Upper lobe of right lung (tissue), 1 donor: ENCODE results near the gene OIP5. TPM values are rescaled to one million over a fixed set of nuclear protein-coding genes. Genes with fewer than 3 reads are reported as not detected.

Experiments used
- ATAC-seq: fragments of 200-7000 bp; cut with Tn5 transposase; one replicate; pipeline ENCODE4 v1.9.1; 2020; ENCODE audit warnings: mild to moderate bottlenecking, moderate library complexity
- DNase-seq: peaks from one replicate; pipeline ENCODE4 v3.0.0-alpha.2; 2020
- H3K27ac ChIP-seq: fragments of 200-600 bp; one replicate; pipeline ENCODE4 v1.8.0; 2022
- H3K27me3 ChIP-seq: fragments of 200-600 bp; one replicate; pipeline ENCODE4 v1.8.0; 2022; ENCODE audit warnings: mild to moderate bottlenecking
- H3K36me3 ChIP-seq: fragments of 200-600 bp; one replicate; pipeline ENCODE4 v1.8.0; 2022
- H3K4me1 ChIP-seq: fragments of 200-600 bp; one replicate; pipeline ENCODE4 v1.8.0; 2022
- H3K4me3 ChIP-seq: fragments of 200-600 bp; one replicate; pipeline ENCODE4 v1.8.0; 2022; ENCODE audit warnings: mild to moderate bottlenecking
- H3K9me3 ChIP-seq: fragments of 200-600 bp; one replicate; pipeline ENCODE4 v1.8.0; 2022
- CTCF ChIP-seq: fragments of 200-600 bp; IDR thresholded peaks from one replicate; pipeline ENCODE4 v1.8.0; 2022; ENCODE audit warnings: antibody characterized with exemption
- intact Hi-C: fragments of 100-400 bp; cut with DNase I; formaldehyde crosslinking; loops from one replicate; pipeline ENCODE4 v1.11.0; 2022
- total RNA-seq: library from RNA; stranded (reverse); fragmentation: NEBNext Ultra II Directional; extraction: Animal tissue kit (Norgen Biotek cat#: 25700); gene quantifications from one replicate; pipeline ENCODE4 v1.2.1, GENCODE V29; 2021
- donor health status: DM: no; HTN: yes; CAD: no; lungs with severe emphysema.

The OIP5 gene
- total RNA-seq, 1 donor from 2014 or later, result 0.55 TPM

GRCh38 chr15:41347236-41347635 is 14.8 kb upstream of the OIP5 start:
- ATAC-seq (no peak), DNase-seq (no peak)
- intact Hi-C loops, result no loop called here
- Histone ChIP-seq H3K9me3 (no peaks in the 10 kb centered on the region), H3K36me3 (no peaks in the 10 kb centered on the region), H3K27ac (no peak overlapping the region), H3K4me3 (no peak overlapping the region), H3K4me1 (no peaks in the 10 kb centered on the region), H3K27me3 (no peaks in the 10 kb centered on the region)
- no peak for TF ChIP-seq CTCF

- TF ChIP-seq CTCF, result no peak
These were observed 9.1 kb upstream of the OIP5 start for GRCh38 chr15:41341519-41341918.

GRCh38 chr15:41340189-41340695 is 7.9 kb upstream of the OIP5 start:
- Histone ChIP-seq H3K9me3 (no peaks in the 10 kb centered on the region), H3K4me1 (no peaks in the 10 kb centered on the region), H3K27ac (no peak overlapping the region), H3K27me3 (no peaks in the 10 kb centered on the region), H3K36me3 (no peaks in the 10 kb centered on the region), H3K4me3 (no peak overlapping the region)
- TF ChIP-seq CTCF, result no peak
- ATAC-seq (no peak), DNase-seq (no peak)
- intact Hi-C loops, result no loop called here

More at GRCh38 chr15:41341519-41341918, 9.1 kb upstream of the OIP5 start:
- DNase-seq (no peak), ATAC-seq (no peak)
- H3K36me3 ChIP-seq, result no peaks in the 10 kb centered on the region
- H3K27ac ChIP-seq, result no peak overlapping the region
- H3K9me3 ChIP-seq, result no peaks in the 10 kb centered on the region
- no peak overlapping the region for H3K4me3 ChIP-seq
- intact Hi-C loops, result no loop called here
- H3K4me1 ChIP-seq, result no peaks in the 10 kb centered on the region
- no peaks in the 10 kb centered on the region for H3K27me3 ChIP-seq

GRCh38 chr15:41337631-41338522 is 5.5 kb upstream of the OIP5 start:
- no peak for TF ChIP-seq CTCF
- no peaks in the 10 kb centered on the region for H3K36me3 ChIP-seq
- intact Hi-C loops, result no loop called here
- DNase-seq (no peak), ATAC-seq (no peak)
- no peaks in the 10 kb centered on the region for H3K27me3 ChIP-seq
- peaks cover 10% of the 10 kb centered on the region for H3K4me1 ChIP-seq
- H3K27ac ChIP-seq, result no peak overlapping the region
- H3K9me3 ChIP-seq, result no peaks in the 10 kb centered on the region
- no peak overlapping the region for H3K4me3 ChIP-seq

GRCh38 chr15:41337047-41337446 is 4.7 kb upstream of the OIP5 start:
- H3K27ac ChIP-seq, result no peak overlapping the region
- no peaks in the 10 kb centered on the region for H3K9me3 ChIP-seq
- DNase-seq, result no peak
- no peak for ATAC-seq
- TF ChIP-seq CTCF, result no peak
- intact Hi-C loops, result no loop called here
- H3K4me1 ChIP-seq, result peaks cover 10% of the 10 kb centered on the region
- H3K36me3 ChIP-seq, result no peaks in the 10 kb centered on the region
- no peaks in the 10 kb centered on the region for H3K27me3 ChIP-seq
- no peak overlapping the region for H3K4me3 ChIP-seq
